OCI-LY3 (cell line): ENCODE results near the gene AMN.

ENCODE experiments used
- H2AFZ ChIP-seq: fragments of 200-600, 300-600 bp; shearing (Covaris generic); 2 replicates; pipeline ENCODE4 v1.6.0; 2014; ENCODE audit warnings: antibody characterized with exemption, low read depth, low read length
- H3K27ac ChIP-seq: fragments of 200-600, 300-600 bp; sonication (generic); 2 replicates; pipeline ENCODE4 v1.5.1; 2014; ENCODE audit warnings: mild to moderate bottlenecking, low read length, moderate library complexity, mixed read lengths
- H3K27me3 ChIP-seq: fragments of 200-600, 300-600 bp; sonication (generic); 2 replicates; pipeline ENCODE4 v1.6.1; 2014; ENCODE audit warnings: low read depth, low read length, mixed read lengths
- H3K36me3 ChIP-seq: fragments of 200-600, 300-600 bp; sonication (generic); replicated peaks from 2 replicates; pipeline ENCODE3; 2014; ENCODE audit warnings: low read depth, low read length, mixed read lengths
- H3K4me1 ChIP-seq: fragments of 300-600, 200-600 bp; sonication (generic); 2 replicates; pipeline ENCODE4 v1.6.1; 2014; ENCODE audit warnings: low read length, mixed read lengths
- H3K4me2 ChIP-seq: fragments of 200-600, 300-600 bp; sonication (generic); 2 replicates; pipeline ENCODE4 v1.6.1; 2014; ENCODE audit warnings: low read length, mixed read lengths
- H3K4me3 ChIP-seq: fragments of 300-600, 200-600 bp; sonication (generic); 2 replicates; pipeline ENCODE4 v1.5.1; 2014; ENCODE audit warnings: antibody characterized with exemption, mild to moderate bottlenecking, low read length, moderate library complexity
- H3K79me2 ChIP-seq: fragments of 300-600, 200-600 bp; shearing (Covaris generic); 2 replicates; pipeline ENCODE4 v1.6.1; 2014; ENCODE audit warnings: mild to moderate bottlenecking, low read length, mixed read lengths
- H3K9ac ChIP-seq: fragments of 300-600, 200-600 bp; shearing (Covaris generic); 2 replicates; pipeline ENCODE4 v1.6.0; 2014; ENCODE audit warnings: mild to moderate bottlenecking, low read length, moderate library complexity
- H3K9me3 ChIP-seq: fragments of 200-600, 300-600 bp; shearing (Covaris generic); 2 replicates; pipeline ENCODE4 v1.6.1; 2014; ENCODE audit warnings: low read length, mixed read lengths; ENCODE audit not compliant: insufficient read depth
- H4K20me1 ChIP-seq: fragments of 200-600, 300-600 bp; sonication (generic); 2 replicates; pipeline ENCODE4 v1.6.1; 2016; ENCODE audit warnings: low read length, mixed read lengths; ENCODE audit not compliant: insufficient read depth
- EZH2phosphoT487 ChIP-seq: fragments of 200-600 bp; shearing (Covaris generic); IDR thresholded peaks from 2 replicates; pipeline ENCODE4 v1.6.1; 2018; ENCODE audit warnings: antibody characterized with exemption, mixed run types, low read depth
- TF ChIP-seq, protein P1 (sequence below): fragments of 200-600, 300-600 bp; sonication (generic); IDR thresholded peaks from 2 replicates; pipeline ENCODE4 v1.5.1; 2014; ENCODE audit warnings: antibody characterized with exemption, low read length, low read depth

The AMN gene

DNA sequence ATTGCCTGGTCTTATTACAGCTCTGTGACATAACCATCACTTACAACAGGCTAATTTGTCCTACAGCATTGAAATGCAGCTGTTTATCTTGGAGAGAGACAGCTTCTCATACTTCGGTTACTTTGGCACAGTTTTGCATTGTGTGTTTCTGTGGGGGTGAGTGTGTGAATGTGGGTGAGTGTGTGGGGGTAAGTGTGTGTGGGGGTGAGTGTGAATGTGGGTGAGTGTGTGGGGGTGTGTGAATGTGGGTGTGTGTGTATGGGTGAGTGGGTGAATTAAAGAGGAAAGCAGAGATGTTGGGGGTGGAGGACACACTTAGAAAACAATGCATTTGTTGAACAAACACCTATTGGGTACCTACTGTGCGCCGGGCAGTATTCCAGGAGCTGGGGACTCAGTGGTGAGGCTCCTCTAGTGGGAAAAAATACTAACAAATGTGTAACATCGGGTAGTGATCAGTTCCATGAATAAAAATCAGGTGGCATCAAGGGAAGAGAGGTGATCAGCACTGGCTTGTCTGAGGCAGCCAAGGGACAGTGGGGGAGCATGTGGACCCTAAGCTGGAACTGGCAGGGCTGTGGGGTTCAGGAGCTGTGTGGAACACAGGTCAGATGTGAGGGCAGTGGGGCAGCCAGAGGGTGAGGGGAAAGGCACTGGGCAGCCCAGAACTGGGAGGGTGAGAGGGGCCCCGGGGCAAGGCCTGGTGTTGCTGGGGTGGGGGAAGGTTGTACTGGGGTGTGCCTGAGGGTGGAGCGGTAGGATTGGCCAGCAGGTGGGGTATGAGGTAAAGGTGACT, 44.1 kb upstream of the AMN start:
- H3K36me3 ChIP-seq: peaks cover 68% of the 10 kb centered on the region

DNA sequence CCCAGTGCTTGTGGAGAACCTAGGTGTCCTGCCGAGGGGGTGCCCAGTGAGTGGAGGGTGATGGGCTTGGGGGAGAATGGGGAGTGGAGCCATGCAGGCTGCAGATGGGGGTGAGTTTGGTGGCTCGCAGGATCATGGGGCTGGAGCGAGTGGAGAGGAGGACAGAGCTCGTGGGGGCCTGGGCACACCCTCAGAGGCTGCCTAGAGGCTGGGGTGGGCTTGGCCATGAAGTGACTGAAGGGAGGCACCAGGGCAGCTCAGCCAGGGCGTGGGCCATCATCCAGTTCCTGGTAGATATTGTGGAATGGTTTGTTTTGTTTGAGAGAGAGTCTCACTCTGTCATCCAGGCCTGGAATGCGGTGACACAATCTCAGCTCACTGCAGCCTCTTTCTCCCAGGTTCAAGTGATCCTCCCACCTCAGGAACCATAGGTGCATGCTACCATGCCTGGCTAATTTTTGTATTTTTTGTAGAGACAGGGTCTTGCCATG, 43.4 kb upstream of the AMN start:
- Histone ChIP-seq H2AFZ (no peak overlapping the region), H3K9ac (no peak overlapping the region), H3K9me3 (no peaks in the 10 kb centered on the region), H3K4me2 (no peak overlapping the region), H3K4me3 (no peak overlapping the region), H3K27ac (no peak overlapping the region), H3K36me3 (peaks cover 69% of the 10 kb centered on the region), H4K20me1 (peaks cover 26% of the 10 kb centered on the region), H3K79me2 (peaks cover 34% of the 10 kb centered on the region), H3K4me1 (no peaks in the 10 kb centered on the region), H3K27me3 (no peaks in the 10 kb centered on the region)
- TF ChIP-seq, protein P1, sequence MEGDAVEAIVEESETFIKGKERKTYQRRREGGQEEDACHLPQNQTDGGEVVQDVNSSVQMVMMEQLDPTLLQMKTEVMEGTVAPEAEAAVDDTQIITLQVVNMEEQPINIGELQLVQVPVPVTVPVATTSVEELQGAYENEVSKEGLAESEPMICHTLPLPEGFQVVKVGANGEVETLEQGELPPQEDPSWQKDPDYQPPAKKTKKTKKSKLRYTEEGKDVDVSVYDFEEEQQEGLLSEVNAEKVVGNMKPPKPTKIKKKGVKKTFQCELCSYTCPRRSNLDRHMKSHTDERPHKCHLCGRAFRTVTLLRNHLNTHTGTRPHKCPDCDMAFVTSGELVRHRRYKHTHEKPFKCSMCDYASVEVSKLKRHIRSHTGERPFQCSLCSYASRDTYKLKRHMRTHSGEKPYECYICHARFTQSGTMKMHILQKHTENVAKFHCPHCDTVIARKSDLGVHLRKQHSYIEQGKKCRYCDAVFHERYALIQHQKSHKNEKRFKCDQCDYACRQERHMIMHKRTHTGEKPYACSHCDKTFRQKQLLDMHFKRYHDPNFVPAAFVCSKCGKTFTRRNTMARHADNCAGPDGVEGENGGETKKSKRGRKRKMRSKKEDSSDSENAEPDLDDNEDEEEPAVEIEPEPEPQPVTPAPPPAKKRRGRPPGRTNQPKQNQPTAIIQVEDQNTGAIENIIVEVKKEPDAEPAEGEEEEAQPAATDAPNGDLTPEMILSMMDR: no peak

More for the DNA sequence above, 44.1 kb upstream of the AMN start:
- H2AFZ ChIP-seq: no peak overlapping the region
- peaks cover 30% of the 10 kb centered on the region for H4K20me1 ChIP-seq
- peaks cover 40% of the 10 kb centered on the region for H3K79me2 ChIP-seq
- no peak overlapping the region for H3K27ac ChIP-seq
- no peak overlapping the region for H3K4me2 ChIP-seq
- no peak for TF ChIP-seq EZH2phosphoT487
- TF ChIP-seq, protein P1: no peak
- H3K9ac ChIP-seq: no peak overlapping the region
- no peaks in the 10 kb centered on the region for H3K9me3 ChIP-seq
- no peaks in the 10 kb centered on the region for H3K4me1 ChIP-seq
- H3K4me3 ChIP-seq: no peak overlapping the region
- H3K27me3 ChIP-seq: no peaks in the 10 kb centered on the region

DNA sequence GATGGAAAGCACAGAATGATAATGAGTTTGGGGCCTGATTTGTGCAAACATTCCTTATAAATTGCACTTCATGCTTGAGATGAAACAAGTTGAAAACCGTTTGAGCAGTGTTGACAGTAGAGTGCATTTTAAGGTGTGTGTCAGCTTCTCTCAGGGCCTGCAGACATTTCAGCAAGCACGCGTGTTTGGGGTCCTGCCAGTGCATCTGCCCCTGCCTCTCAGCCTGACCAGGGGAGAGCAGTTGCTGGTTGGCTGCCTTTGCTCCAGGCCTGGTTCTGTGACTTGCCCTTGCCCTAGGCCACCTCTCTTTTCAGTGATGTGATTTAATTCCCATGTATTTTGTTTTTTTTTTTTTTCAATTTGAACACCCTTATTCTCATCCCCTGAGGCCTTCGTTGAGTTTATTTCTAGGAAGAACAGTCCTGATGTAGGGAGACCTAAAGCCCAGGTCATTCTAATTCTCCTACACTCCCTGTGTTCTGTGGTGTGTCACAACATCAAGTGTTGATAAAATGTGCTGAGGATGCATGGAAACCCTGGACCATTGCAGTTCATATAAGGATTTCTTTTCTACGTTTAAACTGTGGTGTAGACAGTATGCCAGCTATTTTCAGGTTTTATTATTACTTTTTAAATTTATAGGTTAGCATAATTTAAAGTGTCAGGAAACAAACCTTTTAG, 40.1 kb upstream of the AMN start:
- H3K79me2 ChIP-seq: peaks cover 19% of the 10 kb centered on the region
- H3K9ac ChIP-seq: no peak overlapping the region
- no peaks in the 10 kb centered on the region for H3K9me3 ChIP-seq
- peaks cover 23% of the 10 kb centered on the region for H4K20me1 ChIP-seq
- H3K27ac ChIP-seq: no peak overlapping the region
- H3K36me3 ChIP-seq: peaks cover 70% of the 10 kb centered on the region
- H3K4me1 ChIP-seq: no peaks in the 10 kb centered on the region
- H3K4me2 ChIP-seq: no peak overlapping the region
- H3K4me3 ChIP-seq: no peak overlapping the region
- TF ChIP-seq, protein P1: no peak
- no peak for TF ChIP-seq EZH2phosphoT487
- no peak overlapping the region for H2AFZ ChIP-seq
- H3K27me3 ChIP-seq: no peaks in the 10 kb centered on the region

DNA sequence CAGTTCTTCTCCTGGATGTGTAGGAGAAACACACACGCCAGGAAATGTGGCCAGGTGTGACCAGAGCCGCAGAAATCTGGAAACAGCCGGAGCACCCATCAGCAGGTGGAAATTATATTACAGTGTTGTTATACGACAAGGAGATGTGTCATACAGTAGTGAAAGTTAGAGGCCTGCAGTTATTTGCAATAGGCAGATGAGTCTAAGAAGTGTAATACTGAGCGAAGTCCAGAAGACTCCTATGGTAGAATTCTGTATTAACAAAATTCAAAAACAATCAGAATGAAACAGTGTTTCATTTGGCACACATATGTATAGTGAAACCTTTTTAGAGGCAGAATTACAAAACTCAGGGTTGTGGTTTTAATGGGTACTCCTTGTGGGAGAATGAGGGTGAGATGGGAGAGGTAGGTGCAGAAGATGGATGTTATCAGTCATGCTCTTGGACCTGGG, 39.3 kb upstream of the AMN start:
- Histone ChIP-seq H3K4me1 (no peaks in the 10 kb centered on the region), H3K9me3 (no peaks in the 10 kb centered on the region), H4K20me1 (peaks cover 19% of the 10 kb centered on the region), H3K79me2 (peaks cover 20% of the 10 kb centered on the region), H3K4me2 (no peak overlapping the region), H3K27ac (no peak overlapping the region), H3K4me3 (no peak overlapping the region), H3K27me3 (no peaks in the 10 kb centered on the region), H3K9ac (no peak overlapping the region), H3K36me3 (peaks cover 72% of the 10 kb centered on the region), H2AFZ (no peak overlapping the region)
- TF ChIP-seq, protein P1: no peak
- no peak for TF ChIP-seq EZH2phosphoT487
